ENCODE measurements around the gene ZNF891.

Gene ZNF891

GRCh38 chr12:133130038-133130807, at the start of gene ZNF891, which contains the start of gene ZNF10 (continued):
- TF ChIP-seq ZNF529 (tag by site-specific recombination; IDR thresholded peaks at IDR 0.05; ENCODE audit: insufficient replicate concordance) (no peak), ZNF670 (tag by site-specific recombination; IDR thresholded peaks at IDR 0.05; ENCODE audit: low read depth) (no peak), ZNF629 (tag by site-specific recombination; IDR thresholded peaks at IDR 0.05) (peak; percentile 99), ZNF341 (tag by site-specific recombination; IDR thresholded peaks at IDR 0.05; ENCODE audit: low read depth) (peak; percentile 77), ZNF521 (tag by site-specific recombination; IDR thresholded peaks at IDR 0.05) (no peak), ZNF16 (tag by site-specific recombination; IDR thresholded peaks at IDR 0.05; ENCODE audit: low read depth) (no peak), ZNF704 (tag by site-specific recombination; IDR thresholded peaks at IDR 0.05) (no peak), ZNF488 (tag by site-specific recombination; IDR thresholded peaks at IDR 0.05) (no peak), HIC1 (tag by site-specific recombination; IDR thresholded peaks at IDR 0.05) (no peak; the same call in 1 of the 2 replicates), ZNF132 (tag by site-specific recombination; IDR thresholded peaks at IDR 0.05; ENCODE audit: borderline replicate concordance) (no peak), ZNF133 (tag by site-specific recombination; IDR thresholded peaks at IDR 0.05) (no peak), ZNF658 (tag by site-specific recombination; IDR thresholded peaks at IDR 0.05) (no peak), ZNF549 (tag by site-specific recombination; IDR thresholded peaks at IDR 0.05) (0 out of 2 replicates have a peak, but pooled peaks have one; percentile 25), ZEB2 (tag by site-specific recombination; IDR thresholded peaks at IDR 0.05) (peak; percentile 74), ZNF530 (tag by site-specific recombination; IDR thresholded peaks at IDR 0.05; ENCODE audit: low read depth) (no peak), ZNF660 (tag by site-specific recombination; IDR thresholded peaks at IDR 0.05) (0 out of 2 replicates have a peak, but pooled peaks have one; percentile 55), ZNF280D (tag by site-specific recombination; IDR thresholded peaks at IDR 0.05) (peak; percentile 92), BCL11B (tag by site-specific recombination; IDR thresholded peaks at IDR 0.05; ENCODE audit: low read depth) (no peak; the same call in 1 of the 2 replicates), ZNF837 (tag by site-specific recombination; IDR thresholded peaks at IDR 0.05) (no peak), MEIS1 (CRISPR knock-in tag; IDR thresholded peaks at IDR 0.05; ENCODE audit: borderline replicate concordance) (no peak), AEBP2 (tag by site-specific recombination; IDR thresholded peaks at IDR 0.05; ENCODE audit: borderline replicate concordance) (no peak), PBX3 (CRISPR knock-in tag; IDR thresholded peaks at IDR 0.05) (0 out of 2 replicates have a peak, but pooled peaks have one; percentile 48), ZBTB1 (tag by site-specific recombination; IDR thresholded peaks at IDR 0.05) (peak; percentile 96; the same call in 1 of the 2 replicates), ZNF692 (tag by site-specific recombination; IDR thresholded peaks at IDR 0.05) (peak; percentile 75), ZNF777 (tag by site-specific recombination; IDR thresholded peaks at IDR 0.05; ENCODE audit: borderline replicate concordance) (peak; percentile 85; the same call in 1 of the 2 replicates)

Measured in HEK293 (cell line).